HG03520 (cell line): ENCODE data around the gene KCNV2.
"Not testable (repeated sequence)": the region's sequence is repeated elsewhere in the genome, so short reads cannot be mapped to it uniquely, and the experiment has no call there.

Source experiments
- ATAC-seq: cut with Tn5 transposase; IDR thresholded peaks from one replicate; pipeline ENCODE4 v1.9.1; 2021; ENCODE audit warnings: mild to moderate bottlenecking, moderate library complexity; ENCODE audit not compliant: unreplicated experiment

The KCNV2 gene

DNA sequence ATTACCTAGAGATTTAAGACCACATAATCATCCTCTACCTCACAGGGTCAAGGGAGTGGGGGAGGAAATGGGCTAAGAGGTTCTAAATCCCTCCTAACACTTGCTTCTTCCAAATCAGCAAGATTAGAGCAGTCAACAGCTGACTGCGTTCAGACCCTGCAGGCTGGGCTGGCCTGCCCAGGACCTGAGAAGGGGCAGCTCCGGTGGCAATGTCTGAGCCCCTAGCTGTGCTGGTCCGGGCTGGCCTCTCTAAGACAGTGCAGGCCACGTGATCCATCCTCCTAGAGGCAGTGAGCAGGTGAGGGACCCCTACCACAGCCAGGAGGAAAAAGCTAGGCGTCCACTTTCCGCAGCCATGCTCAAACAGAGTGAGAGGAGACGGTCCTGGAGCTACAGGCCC, at the start of gene KCNV2:
TSS of gene KCNV2 (plus strand) at position 126 of the 400 bp plus-strand sequence. CDS start at position 356, 230 bp downstream.
- ATAC-seq = no peak

DNA sequence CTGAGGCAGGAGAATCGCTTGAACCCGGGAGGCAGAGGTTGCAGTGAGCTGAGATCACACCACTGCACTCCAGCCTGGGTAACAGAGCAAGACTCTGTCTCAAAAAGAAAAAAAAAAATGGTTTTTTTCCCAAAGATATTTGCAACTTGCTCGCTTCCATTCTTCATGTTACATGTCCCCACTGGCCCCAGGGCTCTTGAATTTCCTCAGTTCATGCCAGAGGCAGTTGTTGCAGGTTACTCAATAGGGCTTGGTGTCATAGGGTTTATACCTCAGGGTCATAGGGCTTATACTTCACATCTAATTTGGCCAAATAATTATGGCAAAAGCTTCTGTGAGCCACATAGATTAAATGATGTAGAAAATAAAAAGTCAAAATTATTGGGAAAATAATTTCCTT, 44.1 kb upstream of the KCNV2 start:
- ATAC-seq = no peak

DNA sequence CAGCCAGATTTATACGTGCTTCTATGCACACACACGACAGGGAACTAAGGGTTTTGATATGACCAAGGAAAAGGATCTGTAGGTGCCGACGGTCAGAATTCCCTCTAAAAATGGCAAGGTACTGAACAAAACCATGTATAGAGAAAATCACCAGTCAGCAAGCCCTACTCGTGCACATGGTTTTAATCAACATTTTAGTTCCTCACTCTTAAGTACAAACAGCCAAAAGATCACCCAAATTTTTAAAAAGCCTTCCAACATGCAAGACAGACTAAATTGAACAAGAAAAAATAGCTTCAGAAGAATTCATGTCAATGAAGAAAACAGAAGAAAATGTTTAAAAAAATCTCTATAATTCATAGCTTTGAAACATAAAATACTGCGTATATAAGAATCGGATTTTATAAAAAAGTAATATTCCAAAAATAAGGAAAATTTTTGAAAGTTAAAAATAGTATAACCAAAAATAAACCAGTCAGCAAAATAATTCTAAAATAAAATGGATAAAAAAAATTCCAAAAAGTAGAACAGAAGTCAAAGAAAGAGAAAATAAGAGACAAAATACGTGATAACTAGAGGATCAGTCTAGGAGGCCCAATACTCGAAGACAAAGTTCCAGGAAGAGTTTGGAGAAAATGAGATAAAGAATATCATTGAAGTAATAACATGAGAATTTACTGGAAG, 43.0 kb upstream of the KCNV2 start:
- no peak for ATAC-seq

DNA sequence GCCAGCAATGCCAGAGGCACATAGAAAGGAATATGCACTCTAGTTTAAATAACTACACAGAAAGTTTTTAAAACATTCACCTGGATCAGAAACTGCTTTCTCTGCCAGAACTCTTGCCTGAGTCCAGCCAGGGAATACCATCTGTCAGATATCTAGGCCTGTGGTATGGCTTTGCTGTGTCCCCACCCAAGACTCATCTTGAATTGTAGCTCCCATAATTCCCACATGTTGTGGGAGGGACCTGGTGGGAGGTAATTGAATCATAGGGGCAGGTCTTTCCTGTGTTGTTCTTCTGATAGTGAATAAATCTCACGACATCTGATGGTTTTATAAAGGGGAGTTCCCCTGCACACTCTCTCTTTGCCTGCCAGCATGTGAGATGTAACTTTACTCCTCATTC, 41.5 kb upstream of the KCNV2 start:
- ATAC-seq = no peak

DNA sequence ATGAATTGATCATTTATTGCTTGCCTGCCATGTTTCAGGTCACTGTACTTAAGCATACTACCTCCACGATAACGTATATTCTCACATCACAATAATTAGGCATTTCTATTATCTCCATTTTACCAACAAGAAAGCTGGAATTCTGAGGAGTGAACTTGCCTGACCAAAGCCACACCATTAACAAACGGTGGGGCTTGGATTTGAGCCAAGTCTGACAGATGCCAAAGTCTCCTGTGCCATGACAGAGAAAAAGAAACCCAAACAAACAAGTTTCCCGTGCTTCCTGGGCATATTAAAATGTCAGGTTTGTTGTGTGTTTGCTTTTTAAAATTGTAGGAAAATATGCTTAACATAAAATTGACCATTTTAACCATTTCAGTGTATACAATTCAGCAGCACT, 40.8 kb upstream of the KCNV2 start:
- ATAC-seq = no peak

DNA sequence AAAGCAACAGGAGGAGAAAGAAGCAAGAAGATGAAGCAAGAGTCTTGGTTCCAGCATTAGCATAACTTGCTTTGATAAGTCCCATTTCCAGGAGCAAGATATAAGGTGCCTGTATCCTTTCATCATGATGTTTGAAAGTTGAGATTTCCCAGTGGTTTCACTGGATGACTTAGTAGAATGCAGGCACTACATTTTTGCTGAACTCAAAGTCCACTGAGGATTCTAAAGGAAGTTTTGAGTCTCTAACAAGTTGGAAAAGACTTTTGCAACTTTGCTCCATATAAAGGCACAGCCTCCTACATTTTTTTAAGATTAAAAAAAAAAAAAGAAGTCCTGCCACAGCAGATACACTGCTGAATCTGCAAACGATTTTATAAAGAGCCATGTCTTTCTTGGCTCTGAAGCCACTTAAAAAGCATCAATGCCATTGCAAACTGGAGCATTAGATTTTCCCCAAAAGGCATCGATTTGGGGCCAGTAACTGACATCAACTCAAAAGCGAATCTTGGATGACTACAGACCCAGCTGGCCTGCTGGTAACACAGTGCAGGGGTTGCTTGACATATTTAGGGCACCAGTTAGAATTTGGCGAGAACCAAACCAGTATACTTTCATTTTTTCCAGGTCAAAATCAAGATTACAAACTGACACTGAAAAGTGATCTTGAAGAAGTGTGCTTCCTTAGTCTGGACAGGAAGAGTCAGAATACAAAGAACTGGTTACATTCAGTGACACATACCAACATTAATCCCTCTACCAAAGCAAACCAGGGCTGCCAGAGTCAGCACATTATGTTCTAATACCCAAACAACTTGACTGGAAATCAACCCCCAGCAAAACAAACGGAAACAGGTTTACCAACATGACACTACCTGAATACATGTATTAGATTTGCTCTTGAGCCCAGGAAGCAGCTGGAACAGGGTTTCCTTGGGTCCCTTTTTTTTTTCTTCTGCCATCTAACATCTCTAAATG, 39.1 kb upstream of the KCNV2 start:
- no peak for ATAC-seq

DNA sequence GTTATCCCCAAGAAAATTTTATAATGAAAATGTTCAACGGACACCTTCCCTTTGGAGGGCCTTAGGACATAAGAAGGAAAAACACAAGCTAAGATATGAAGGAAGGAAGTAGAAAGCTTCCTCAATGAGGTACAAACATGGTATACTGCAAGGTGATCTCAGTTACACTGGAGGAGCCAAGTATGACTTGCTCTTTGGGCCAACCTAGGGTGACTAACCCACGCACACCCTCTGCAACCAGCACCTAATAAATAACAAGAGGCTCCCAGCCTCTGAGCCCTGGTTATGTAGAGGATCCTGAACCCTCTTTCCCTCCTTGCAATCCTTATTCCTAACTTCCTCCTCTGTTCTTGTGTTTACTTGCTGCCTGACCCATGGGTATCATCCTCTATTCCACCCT, 38.3 kb upstream of the KCNV2 start:
- no peak for ATAC-seq

DNA sequence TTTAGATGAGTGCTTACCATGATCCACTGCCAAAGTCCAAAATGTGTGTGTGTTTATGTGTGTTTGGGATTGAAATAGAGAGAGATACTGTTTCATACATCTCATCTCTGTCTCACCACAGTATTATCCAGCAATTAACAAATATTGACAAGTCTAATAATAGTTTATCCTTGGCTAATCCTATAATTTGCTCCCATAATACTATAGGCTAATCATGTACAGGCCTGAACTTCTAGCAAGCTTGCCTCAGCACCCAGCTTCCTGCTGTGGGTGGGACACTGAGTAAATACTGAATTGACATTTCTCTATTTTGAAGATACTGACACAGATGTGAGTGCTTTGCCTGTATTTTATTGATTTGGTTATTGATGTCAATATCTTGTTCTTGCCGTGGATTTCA, 35.3 kb upstream of the KCNV2 start:
- no peak for ATAC-seq

DNA sequence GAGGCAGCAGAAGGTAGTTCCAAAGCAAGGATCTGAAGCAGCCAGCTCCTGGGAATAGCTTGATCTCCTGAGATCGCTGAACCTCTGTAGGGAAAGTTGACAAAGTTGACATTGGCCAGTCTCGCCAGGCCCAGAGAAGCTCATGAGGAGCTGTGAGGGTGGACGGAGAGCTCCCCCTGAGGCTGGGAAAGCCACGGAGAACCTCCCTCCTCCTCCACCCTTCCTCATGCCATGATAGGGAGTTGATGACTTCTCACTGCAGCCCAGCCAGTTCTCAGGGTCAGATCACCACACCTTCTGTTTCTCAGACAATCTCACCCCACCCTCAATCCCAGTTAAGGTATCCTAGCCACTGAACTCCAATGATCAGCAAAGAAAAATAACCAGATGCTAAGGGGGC, 30.4 kb upstream of the KCNV2 start:
- ATAC-seq = no peak

DNA sequence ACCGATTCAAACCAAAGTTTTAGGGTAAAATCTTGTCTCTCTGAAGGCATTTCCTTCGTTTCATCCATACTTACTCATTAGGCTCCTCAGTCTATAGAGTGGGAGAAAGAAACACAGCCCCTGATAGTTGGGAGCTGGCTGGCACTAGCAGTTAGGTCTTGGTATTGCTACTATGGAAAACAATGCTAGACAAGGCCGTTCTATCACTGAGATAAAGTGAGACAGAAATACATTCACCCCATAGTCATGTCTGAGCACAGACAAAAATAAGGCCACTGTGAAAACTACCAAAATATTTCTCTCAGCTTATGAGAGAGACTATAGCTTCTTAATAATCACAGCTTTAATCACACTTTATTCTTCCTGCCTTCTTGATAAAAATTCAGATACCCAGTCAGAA, 28.7 kb upstream of the KCNV2 start:
- no peak for ATAC-seq

DNA sequence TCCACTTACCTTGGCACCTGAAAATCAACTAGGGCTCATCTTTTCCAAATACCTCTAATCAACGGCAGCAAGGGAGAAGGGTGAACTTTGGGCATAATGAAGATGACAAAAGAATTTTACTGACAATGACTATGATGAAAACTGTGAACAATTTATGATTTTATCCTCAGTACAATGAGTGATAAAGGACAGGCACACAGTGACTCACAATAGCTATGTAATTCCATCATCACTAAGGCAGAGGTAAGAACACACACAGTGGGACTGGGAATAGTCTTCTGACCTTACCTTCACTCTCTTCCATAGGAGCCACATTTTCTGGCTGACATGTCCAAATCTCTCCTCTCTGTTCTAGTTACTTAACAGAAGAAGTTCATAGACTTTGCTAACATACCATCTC, 26.1 kb upstream of the KCNV2 start:
- no peak for ATAC-seq

DNA sequence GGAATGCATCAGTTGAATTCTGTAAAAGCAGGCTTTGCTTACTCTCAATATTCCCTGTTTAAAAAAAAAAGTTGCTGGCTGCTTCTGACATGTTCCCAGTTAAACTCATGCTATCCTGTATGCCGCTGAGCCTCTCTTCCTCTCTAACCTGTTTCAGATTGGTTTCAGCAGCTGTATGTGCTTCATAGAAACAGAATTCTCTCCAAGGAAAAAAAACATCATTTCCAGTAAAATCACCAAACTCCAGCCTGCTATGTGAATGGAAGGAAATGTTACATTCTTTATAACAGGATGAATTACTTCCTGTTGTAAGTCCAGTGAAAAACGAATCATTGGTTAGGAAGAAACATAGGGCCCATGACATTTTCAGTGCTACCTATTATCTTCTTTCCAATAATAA, 25.7 kb upstream of the KCNV2 start:
- ATAC-seq = no peak

DNA sequence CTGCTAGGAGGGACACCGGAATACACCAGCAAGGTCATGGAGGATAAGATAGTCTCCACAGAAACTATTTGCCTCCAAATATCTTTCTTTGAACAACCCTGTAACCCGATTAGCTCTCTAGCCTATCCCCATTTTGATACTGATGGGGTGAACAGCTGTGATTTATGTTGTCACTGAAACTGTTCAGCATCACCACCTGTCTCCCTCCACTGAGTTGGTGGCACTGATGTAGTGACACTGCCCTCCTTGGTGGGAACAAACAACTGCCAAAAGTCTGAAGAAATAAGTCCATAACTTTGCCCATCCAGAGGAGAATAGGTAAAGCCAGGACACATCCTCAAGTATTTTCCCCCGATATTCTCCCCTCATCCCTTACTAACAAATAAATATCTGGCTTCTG, 24.3 kb upstream of the KCNV2 start:
- ATAC-seq = no peak

DNA sequence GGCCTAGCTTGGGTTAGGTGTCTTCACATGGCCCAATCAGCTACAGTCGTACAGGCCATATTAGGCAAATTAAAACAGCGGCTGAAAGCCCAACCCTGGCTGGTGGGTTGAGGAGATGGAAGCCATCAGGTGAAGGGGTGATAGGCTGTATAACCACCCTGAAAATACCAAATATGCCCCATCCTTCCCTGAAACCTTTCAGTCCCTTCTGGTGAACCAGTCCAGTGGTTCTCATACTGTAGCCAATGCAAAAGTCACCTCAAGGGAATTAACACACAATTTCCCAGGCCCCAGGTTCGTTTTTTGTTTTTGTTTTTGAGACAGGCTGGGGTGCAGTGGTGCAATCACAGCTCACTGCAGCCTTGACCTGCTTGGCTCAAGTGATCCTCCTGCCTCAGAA, 19.8 kb upstream of the KCNV2 start:
- no peak for ATAC-seq

DNA sequence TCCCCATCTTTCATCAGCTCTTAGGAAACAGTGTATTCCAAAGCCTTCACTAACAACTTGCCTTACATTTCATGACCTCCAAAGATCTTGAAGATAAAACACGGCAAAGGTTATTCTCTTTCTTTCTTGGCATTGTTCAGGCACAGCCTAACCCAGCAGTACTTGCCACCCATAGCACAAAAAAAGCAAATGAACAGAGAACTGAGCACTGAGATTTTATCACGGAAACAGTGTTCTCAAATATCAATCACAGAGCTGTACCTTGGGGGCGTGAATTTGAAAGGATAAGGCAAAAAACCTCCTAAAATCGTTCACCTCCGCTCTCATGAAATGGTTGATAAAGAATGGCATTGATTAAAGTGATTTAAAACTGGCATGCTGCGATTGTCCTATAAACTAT, 16.9 kb upstream of the KCNV2 start:
- no peak for ATAC-seq

DNA sequence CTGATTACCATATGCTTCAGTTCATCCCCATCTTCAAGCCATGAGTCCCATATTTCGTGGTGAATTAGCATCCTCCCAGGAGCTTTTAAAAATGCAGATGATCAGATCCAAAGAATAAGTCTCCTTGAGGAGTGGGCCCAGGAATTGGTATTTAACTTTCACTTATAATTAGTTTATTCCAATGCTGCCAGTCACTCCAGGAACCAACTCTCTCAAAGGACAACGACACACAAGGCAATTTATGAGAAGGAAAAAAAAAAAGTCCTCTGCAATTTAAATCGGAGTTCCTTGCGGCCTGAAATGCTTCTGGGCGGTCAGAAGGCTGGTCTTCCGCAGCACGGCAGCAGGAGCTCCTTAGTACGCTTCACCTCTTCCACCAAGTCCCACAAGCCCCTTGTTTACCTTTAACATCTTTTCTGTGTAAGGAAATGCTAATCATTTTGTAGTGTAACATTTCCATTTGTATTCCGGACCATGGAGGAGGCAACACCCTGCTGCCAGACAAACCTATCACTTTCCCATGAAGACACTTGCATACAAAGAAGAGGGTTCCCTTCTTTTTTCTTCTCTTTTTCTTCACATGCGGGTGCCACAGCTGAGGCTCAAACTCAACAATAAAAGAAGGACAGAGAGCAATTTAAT, 16.3 kb upstream of the KCNV2 start:
- ATAC-seq = no peak

DNA sequence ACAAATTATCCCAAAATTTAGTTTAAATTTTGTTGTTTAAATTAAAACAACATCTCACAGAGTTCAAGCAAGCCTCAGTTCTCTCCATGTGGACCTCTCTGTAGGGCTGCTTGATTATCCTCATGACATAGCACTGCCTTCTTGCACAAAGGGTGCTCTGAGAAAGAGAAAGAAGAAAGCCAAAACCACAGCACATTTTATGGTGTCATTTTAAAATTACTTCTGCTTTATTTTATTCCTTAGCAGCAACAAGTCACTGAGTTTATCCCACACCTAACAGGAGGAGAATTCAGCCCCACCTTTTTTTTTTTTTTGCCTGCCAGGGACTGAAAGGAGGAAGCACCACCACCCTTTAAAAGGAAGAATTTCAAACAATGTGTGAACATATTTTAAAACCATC, 12.8 kb upstream of the KCNV2 start:
- ATAC-seq = no peak

DNA sequence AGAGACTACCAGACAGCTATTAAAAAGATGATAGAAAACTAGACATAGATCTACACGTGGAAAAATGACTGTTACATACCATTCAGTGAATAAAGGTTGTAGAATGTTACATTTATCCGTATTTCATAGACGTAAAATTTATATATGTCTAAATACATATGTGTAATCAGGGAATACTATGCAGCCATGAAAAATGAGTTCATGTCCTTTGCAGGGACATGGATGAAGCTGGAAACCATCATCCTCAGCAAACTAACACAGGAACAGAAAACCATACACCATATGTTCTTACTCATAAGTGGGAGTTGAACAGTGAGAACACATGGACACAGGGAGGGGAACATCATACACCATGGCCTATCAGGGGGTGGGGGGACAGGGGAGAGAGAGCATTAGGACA, 10.1 kb upstream of the KCNV2 start:
- ATAC-seq = not testable (repeated sequence)

DNA sequence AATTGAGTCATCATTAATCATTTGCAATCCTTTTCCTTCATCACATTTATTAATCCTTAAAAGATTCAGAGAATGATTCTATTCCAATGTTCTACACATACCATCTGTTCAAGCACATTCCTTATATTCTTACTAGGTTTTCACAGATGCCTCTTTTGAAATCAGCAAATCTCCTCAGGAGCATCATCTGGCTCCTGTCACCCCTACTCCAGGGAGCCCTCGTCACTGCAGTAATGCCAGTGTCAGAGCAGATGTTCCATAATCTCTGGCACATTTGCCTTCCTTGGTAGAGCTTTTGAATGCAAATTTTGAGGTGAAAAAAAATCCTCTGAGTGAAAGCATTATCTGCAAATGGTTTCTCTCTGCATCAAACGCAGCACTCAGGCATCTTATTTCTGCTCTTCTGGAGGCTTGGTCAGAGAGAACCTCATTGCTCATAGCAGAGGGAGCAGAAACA, 7.6 kb upstream of the KCNV2 start:
- no peak for ATAC-seq

DNA sequence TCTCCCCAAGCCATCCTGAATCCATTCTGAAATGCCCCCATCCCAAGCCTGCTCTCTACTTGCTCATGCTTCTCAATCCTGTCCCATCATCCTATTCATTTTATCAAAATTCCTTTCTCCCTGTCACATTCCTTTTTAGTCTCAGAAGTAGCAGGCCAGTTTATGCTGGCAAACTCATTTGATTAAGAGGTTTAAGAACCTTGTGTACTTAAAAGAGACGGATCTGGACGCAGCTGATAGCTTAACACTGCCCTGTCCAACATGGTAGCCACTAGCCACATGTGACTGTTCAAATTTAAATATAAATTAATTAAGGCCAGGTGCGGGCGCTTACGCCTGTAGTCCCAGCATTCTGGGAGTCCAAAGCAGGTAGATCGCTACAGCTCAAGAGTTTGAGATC, 5.6 kb upstream of the KCNV2 start:
- ATAC-seq = no peak

DNA sequence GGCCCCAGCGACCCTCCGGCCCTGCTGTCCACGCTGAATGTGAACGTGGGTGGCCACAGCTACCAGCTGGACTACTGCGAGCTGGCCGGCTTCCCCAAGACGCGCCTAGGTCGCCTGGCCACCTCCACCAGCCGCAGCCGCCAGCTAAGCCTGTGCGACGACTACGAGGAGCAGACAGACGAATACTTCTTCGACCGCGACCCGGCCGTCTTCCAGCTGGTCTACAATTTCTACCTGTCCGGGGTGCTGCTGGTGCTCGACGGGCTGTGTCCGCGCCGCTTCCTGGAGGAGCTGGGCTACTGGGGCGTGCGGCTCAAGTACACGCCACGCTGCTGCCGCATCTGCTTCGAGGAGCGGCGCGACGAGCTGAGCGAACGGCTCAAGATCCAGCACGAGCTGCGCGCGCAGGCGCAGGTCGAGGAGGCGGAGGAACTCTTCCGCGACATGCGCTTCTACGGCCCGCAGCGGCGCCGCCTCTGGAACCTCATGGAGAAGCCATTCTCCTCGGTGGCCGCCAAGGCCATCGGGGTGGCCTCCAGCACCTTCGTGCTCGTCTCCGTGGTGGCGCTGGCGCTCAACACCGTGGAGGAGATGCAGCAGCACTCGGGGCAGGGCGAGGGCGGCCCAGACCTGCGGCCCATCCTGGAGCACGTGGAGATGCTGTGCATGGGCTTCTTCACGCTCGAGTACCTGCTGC, 839 bp downstream of the KCNV2 start:
- no peak for ATAC-seq
